Umbilical cord (tissue), 2 donors: ENCODE measurements around the gene ZNF76. TPM values are rescaled to one million over a fixed set of nuclear protein-coding genes. Genes with fewer than 3 reads are reported as not detected.

Source experiments
- DNase-seq: peaks from one replicate; pipeline ENCODE4 v3.0.0-alpha.2; 2015; ENCODE audit warnings: low spot score
- total RNA-seq: library from RNA; depleted of rRNA; stranded (reverse); fragments of >200 nt; gene quantifications from one replicate; pipeline ENCODE4 v1.2.3, GENCODE V29; 2014; ENCODE audit warnings: low replicate concordance; ENCODE audit not compliant: insufficient read depth

Gene ZNF76
- total RNA-seq, 1 donor from 2014 or later = 9.9 TPM

- DNase-seq = no peak
These were observed 23.3 kb upstream of the ZNF76 start for GRCh38 chr6:35236223-35236622.

- DNase-seq = peak; percentile 55
These were observed 22.1 kb upstream of the ZNF76 start for GRCh38 chr6:35237476-35237875.

GRCh38 chr6:35238843-35239289, 20.7 kb upstream of the ZNF76 start:
- DNase-seq = peak; percentile 88

- DNase-seq = no peak
These were observed 20.0 kb upstream of the ZNF76 start for GRCh38 chr6:35239581-35239980.

GRCh38 chr6:35240838-35241801, 18.4 kb upstream of the ZNF76 start:
- peak; percentile 73 for DNase-seq

- DNase-seq = no peak
These were observed 17.0 kb upstream of the ZNF76 start for GRCh38 chr6:35242486-35242885.

GRCh38 chr6:35242906-35243305, 16.6 kb upstream of the ZNF76 start:
- DNase-seq = no peak

- DNase-seq = no peak
These were observed 16.1 kb upstream of the ZNF76 start for GRCh38 chr6:35243386-35243958.

GRCh38 chr6:35244551-35244950, 15.0 kb upstream of the ZNF76 start:
- DNase-seq = no peak

- no peak for DNase-seq
These were observed 11.8 kb upstream of the ZNF76 start for GRCh38 chr6:35247642-35248231.

GRCh38 chr6:35248300-35248699, 11.2 kb upstream of the ZNF76 start:
- DNase-seq = no peak

GRCh38 chr6:35248965-35249364, 10.6 kb upstream of the ZNF76 start:
- no peak for DNase-seq

GRCh38 chr6:35251949-35252348, 7.6 kb upstream of the ZNF76 start:
- DNase-seq = no peak

GRCh38 chr6:35253249-35253648, 6.3 kb upstream of the ZNF76 start:
- DNase-seq = no peak

- DNase-seq = no peak
These were observed 1.2 kb upstream of the ZNF76 start for GRCh38 chr6:35258336-35258735.

- DNase-seq = peak; percentile 67
These were observed 709 bp upstream of the ZNF76 start for GRCh38 chr6:35258858-35259193.

- DNase-seq = peak; percentile 56
These were observed 534 bp downstream of the ZNF76 start for GRCh38 chr6:35259948-35260590.

GRCh38 chr6:35260591-35261570, 1.3 kb downstream of the ZNF76 start:
- DNase-seq = no peak

GRCh38 chr6:35262596-35262995, 3.1 kb downstream of the ZNF76 start:
- DNase-seq = no peak

- no peak for DNase-seq
These were observed 5.2 kb downstream of the ZNF76 start for GRCh38 chr6:35264550-35265274.
